NK-92 (cell line): ENCODE data around the gene AP1M1.

Experiments used
- DNase-seq: peaks from one replicate; lab custom pipeline; 2025; ENCODE audit not compliant: unreplicated experiment; lab: John Stamatoyannopoulos, UW

AP1M1 gene

GRCh38 chr19:16207490-16208025 lies 9.8 kb downstream of the AP1M1 start:
- DNase-seq = no peak

- DNase-seq = no peak
Observed at GRCh38 chr19:16208064-16208759, 10.5 kb downstream of the AP1M1 start.

- no peak for DNase-seq
Observed at GRCh38 chr19:16208847-16209665, 11.3 kb downstream of the AP1M1 start.

GRCh38 chr19:16210168-16210567 lies 12.5 kb downstream of the AP1M1 start:
- DNase-seq = no peak

- DNase-seq = no peak
Observed at GRCh38 chr19:16213076-16213475, 15.4 kb downstream of the AP1M1 start.

- DNase-seq = no peak
Observed at GRCh38 chr19:16216744-16217670, 19.3 kb downstream of the AP1M1 start.

GRCh38 chr19:16217716-16218451 lies 20.2 kb downstream of the AP1M1 start:
- DNase-seq = no peak

GRCh38 chr19:16218851-16219250 lies 21.1 kb downstream of the AP1M1 start:
- no peak for DNase-seq

GRCh38 chr19:16222806-16223205 lies 25.1 kb downstream of the AP1M1 start:
- DNase-seq = no peak

- no peak for DNase-seq
Observed at GRCh38 chr19:16223746-16224145, 26.0 kb downstream of the AP1M1 start.

GRCh38 chr19:16224293-16225045 lies 26.8 kb downstream of the AP1M1 start:
- no peak for DNase-seq

GRCh38 chr19:16225279-16226183 lies 27.8 kb downstream of the AP1M1 start:
- DNase-seq = no peak

GRCh38 chr19:16226184-16226591 lies 28.5 kb downstream of the AP1M1 start:
- no peak for DNase-seq

- DNase-seq = no peak
Observed at GRCh38 chr19:16226878-16227836, 29.4 kb downstream of the AP1M1 start.

GRCh38 chr19:16227837-16228636 lies 30.3 kb downstream of the AP1M1 start:
- DNase-seq = no peak

- DNase-seq = no peak
Observed at GRCh38 chr19:16228637-16229321, 31.1 kb downstream of the AP1M1 start.
